HepG2 (cell line): ENCODE data around the gene SMIM44. TPM values are rescaled to one million over a fixed set of nuclear protein-coding genes. Genes with fewer than 3 reads are reported as not detected.

Experiments used
- ATAC-seq: fragments of 200-7000 bp; cut with Tn5 transposase; 3 replicates; pipeline ENCODE4 v1.9.1; 2020; ENCODE audit warnings: mild to moderate bottlenecking, moderate library complexity
- BruUV-seq: library from RNA; stranded (reverse); fragments of 400-500 nt; replicated peaks from 2 replicates; lab custom pipeline; 2021; lab: Mats Ljungman, UMichigan
- CTCF ChIA-PET: fragments of 300-600 bp; formaldehyde crosslinking; extraction: SDS; loops from one replicate; lab custom pipeline; 2021; ENCODE audit warnings: low total read pairs, inconsistent platforms, low intra/inter-chr PET ratio; lab: Yijun Ruan, JAX
- POLR2A ChIA-PET: fragments of 350-600 bp; sonication (Branson Sonifier 250); formaldehyde crosslinking; loops from one replicate; lab custom pipeline; 2020; ENCODE audit warnings: antibody characterized with exemption, inconsistent platforms; lab: Yijun Ruan, JAX
- DNase-seq: peaks from one replicate; pipeline ENCODE4 v3.0.0-alpha.2; 2015; ENCODE audit warnings: low spot score
- FAIRE-seq: peaks from 3 replicates; lab custom pipeline; 2011; peaks lifted over from hg19 to GRCh38; lab: Jason Lieb, UNC
- H2AFZ ChIP-seq: one replicate; pipeline ENCODE4 v1.6.1; 2011; ENCODE audit warnings: low read length, inconsistent platforms
- H3K27ac ChIP-seq: fragments of 300-600 bp; 3 replicates; pipeline ENCODE4 v1.8.0; 2011; ENCODE audit warnings: mixed run types, mild to moderate bottlenecking, mixed read lengths, low read length, inconsistent platforms; ENCODE audit not compliant: insufficient read depth; ENCODE audit errors: extremely low read length
- H3K27me3 ChIP-seq, 2 experiments: fragments of 200-600 bp in 1 of 2; 2 replicates in 1 of 2; 3 replicates in 1 of 2; pipeline versions ENCODE4 v1.6.0 to v1.8.0; 2011; ENCODE audit warnings: low read length in 2 of 2, mild to moderate bottlenecking in 2 of 2, moderate library complexity in 2 of 2, inconsistent platforms in 1 of 2; ENCODE audit not compliant: insufficient read depth in 2 of 2, control insufficient read depth in 1 of 2
- H3K36me3 ChIP-seq, 2 experiments: fragments of 200-600 bp in 1 of 2; replicated peaks in 1 of 2; 2 replicates in 1 of 2; 3 replicates in 1 of 2; pipeline versions ENCODE4 v1.5.1 to v1.8.0; 2011; ENCODE audit warnings: low read length in 2 of 2, inconsistent platforms in 1 of 2; ENCODE audit not compliant: insufficient read depth in 2 of 2, control insufficient read depth in 1 of 2
- H3K4me1 ChIP-seq: 2 replicates; pipeline ENCODE4 v1.5.1; 2012; ENCODE audit warnings: low read length, inconsistent platforms; ENCODE audit not compliant: insufficient read depth
- H3K4me2 ChIP-seq: 2 replicates; pipeline ENCODE4 v1.6.0; 2011; ENCODE audit warnings: low read depth, low read length, inconsistent platforms
- H3K4me3 ChIP-seq, 3 experiments: fragments of 200-600 bp in 1 of 3; sonication (generic), shearing (Covaris generic) in 1 of 3; replicated peaks in 1 of 3; 2 replicates each; pipeline ENCODE4 v1.5.1; 2011 to 2016; ENCODE audit warnings: low read length in 3 of 3, inconsistent platforms in 2 of 3, low read depth in 2 of 3, mild to moderate bottlenecking in 2 of 3, control low read depth in 1 of 3, mixed read lengths in 1 of 3; ENCODE audit not compliant: insufficient read depth in 1 of 3
- H3K79me2 ChIP-seq: one replicate; pipeline ENCODE4 v1.6.1; 2011; ENCODE audit warnings: low read length, inconsistent platforms; ENCODE audit not compliant: insufficient read depth
- H3K9ac ChIP-seq: 2 replicates; pipeline ENCODE4 v1.6.0; 2011; ENCODE audit warnings: mild to moderate bottlenecking, low read depth, low read length, inconsistent platforms; ENCODE audit not compliant: insufficient read depth
- H3K9me3 ChIP-seq: 2 replicates; pipeline ENCODE4 v1.5.1; 2012; ENCODE audit warnings: mild to moderate bottlenecking, low read length
- H4K20me1 ChIP-seq: 2 replicates; pipeline ENCODE4 v1.6.0; 2011; ENCODE audit warnings: inconsistent platforms, mild to moderate bottlenecking, low read length, moderate library complexity; ENCODE audit not compliant: insufficient read depth
- ISL2 ChIP-seq: sonication (generic); formaldehyde crosslinking; IDR thresholded peaks from 2 replicates; pipeline ENCODE4 v1.5.0; 2020; ENCODE audit warnings: missing genetic modification reagents
- YY1 ChIP-seq: IDR thresholded peaks from 2 replicates; pipeline ENCODE4 v1.6.1; 2011; ENCODE audit warnings: low read length, low read depth, moderate library complexity, mild to moderate bottlenecking; ENCODE audit not compliant: insufficient read depth, insufficient replicate concordance
- WGBS: methylation state at CpG from one replicate; pipeline ENCODE4 v1.1.6; 2017; ENCODE audit warnings: low lambda C conversion rate; 5-methylcytosine and 5-hydroxymethylcytosine counted together
- in situ Hi-C: cut with HindIII; loops from 2 replicates; pipeline ENCODE4 v1.10.0; 2017; ENCODE audit warnings: low pct_unique_long_range_greater_than_20kb; ENCODE audit not compliant: extremely low pct_ligation_motif_present
- intact Hi-C: fragments of 100-400 bp; cut with micrococcal nuclease; formaldehyde crosslinking; loops from one replicate; pipeline ENCODE4 v1.10.0; 2022; ENCODE audit not compliant: unreplicated experiment
- polyA plus RNA-seq, 8 experiments: library from polyadenylated mRNA; depleted of rRNA in 3 of 8; stranded (reverse) in 7 of 8; unstranded in 1 of 8; fragments of >200 nt; fragmentation: Illumina TruSeq in 4 of 8; extraction: Trizol in 4 of 8; gene quantifications; 2 replicates each; pipeline versions ENCODE4 v1.2.1 to v1.2.3, GENCODE V29; 2011 to 2016; ENCODE audit warnings: low read depth in 4 of 8, missing spikeins in 1 of 8, mixed read lengths in 1 of 8; ENCODE audit not compliant: insufficient read depth in 1 of 8
- total RNA-seq, 5 experiments: library from RNA; depleted of rRNA; stranded (reverse); fragments of >200 nt; fragmentation: Illumina TruSeq; extraction: Trizol; gene quantifications; 2 replicates each; pipeline ENCODE4 v1.2.3, GENCODE V29; 2016; ENCODE audit warnings: low read depth in 1 of 5
- TF ChIP-seq, protein P1 (sequence below): sonication (generic); formaldehyde crosslinking; IDR thresholded peaks from 2 replicates; pipeline ENCODE4 v1.5.1; 2020; ENCODE audit warnings: mild to moderate bottlenecking, missing genetic modification reagents, borderline replicate concordance
- TF ChIP-seq, protein P2 (sequence below): sonication (generic); formaldehyde crosslinking; IDR thresholded peaks from 2 replicates; pipeline ENCODE4 v1.4.0; 2020; ENCODE audit warnings: missing genetic modification reagents
- TF ChIP-seq, protein P3 (sequence below), 2 experiments: sonication (generic) in 1 of 2; formaldehyde crosslinking in 1 of 2; IDR thresholded peaks; 2 replicates each; pipeline versions ENCODE4 v1.4.0 to v1.6.1; 2016 to 2020; ENCODE audit warnings: borderline replicate concordance in 1 of 2, low read depth in 1 of 2, mild to moderate bottlenecking in 1 of 2, missing genetic modification reagents in 1 of 2

The SMIM44 gene
- total and polyA plus RNA-seq, 2 of the 13 experiments (the other 11 are each of a cell fraction or from before 2014, with no cell fraction given) = not detected

DNA sequence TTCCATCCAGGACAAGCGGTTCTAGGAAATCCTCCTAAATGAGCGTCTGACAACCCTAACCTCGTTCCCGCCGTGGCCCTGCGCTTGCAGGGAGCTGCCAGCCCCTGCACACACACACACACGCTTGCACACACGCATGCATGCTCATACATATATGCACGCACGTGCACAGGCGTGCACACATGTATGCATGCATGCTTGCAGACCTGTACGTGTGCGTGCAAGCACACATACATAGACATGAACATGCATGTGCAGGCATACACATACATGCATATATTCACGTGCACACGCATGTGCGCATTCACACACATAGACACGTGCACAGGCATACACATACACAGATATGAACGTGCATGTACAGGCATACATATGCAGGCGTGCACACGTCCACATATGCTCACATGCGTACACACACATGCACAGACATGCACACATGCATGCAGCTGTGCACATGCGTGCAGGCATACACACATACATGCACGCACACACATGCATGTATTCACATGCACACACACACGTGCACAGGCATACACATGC is 38.5 kb downstream of the SMIM44 start (continued):
- TF ChIP-seq, protein P1, sequence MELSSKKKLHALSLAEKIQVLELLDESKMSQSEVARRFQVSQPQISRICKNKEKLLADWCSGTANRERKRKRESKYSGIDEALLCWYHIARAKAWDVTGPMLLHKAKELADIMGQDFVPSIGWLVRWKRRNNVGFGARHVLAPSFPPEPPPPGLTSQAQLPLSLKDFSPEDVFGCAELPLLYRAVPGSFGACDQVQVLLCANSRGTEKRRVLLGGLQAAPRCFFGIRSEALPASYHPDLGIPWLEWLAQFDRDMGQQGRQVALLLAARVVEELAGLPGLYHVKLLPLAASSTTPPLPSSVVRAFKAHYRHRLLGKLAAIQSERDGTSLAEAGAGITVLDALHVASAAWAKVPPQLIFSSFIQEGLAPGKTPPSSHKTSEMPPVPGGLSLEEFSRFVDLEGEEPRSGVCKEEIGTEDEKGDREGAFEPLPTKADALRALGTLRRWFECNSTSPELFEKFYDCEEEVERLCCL = no peak
- TF ChIP-seq, protein P2, sequence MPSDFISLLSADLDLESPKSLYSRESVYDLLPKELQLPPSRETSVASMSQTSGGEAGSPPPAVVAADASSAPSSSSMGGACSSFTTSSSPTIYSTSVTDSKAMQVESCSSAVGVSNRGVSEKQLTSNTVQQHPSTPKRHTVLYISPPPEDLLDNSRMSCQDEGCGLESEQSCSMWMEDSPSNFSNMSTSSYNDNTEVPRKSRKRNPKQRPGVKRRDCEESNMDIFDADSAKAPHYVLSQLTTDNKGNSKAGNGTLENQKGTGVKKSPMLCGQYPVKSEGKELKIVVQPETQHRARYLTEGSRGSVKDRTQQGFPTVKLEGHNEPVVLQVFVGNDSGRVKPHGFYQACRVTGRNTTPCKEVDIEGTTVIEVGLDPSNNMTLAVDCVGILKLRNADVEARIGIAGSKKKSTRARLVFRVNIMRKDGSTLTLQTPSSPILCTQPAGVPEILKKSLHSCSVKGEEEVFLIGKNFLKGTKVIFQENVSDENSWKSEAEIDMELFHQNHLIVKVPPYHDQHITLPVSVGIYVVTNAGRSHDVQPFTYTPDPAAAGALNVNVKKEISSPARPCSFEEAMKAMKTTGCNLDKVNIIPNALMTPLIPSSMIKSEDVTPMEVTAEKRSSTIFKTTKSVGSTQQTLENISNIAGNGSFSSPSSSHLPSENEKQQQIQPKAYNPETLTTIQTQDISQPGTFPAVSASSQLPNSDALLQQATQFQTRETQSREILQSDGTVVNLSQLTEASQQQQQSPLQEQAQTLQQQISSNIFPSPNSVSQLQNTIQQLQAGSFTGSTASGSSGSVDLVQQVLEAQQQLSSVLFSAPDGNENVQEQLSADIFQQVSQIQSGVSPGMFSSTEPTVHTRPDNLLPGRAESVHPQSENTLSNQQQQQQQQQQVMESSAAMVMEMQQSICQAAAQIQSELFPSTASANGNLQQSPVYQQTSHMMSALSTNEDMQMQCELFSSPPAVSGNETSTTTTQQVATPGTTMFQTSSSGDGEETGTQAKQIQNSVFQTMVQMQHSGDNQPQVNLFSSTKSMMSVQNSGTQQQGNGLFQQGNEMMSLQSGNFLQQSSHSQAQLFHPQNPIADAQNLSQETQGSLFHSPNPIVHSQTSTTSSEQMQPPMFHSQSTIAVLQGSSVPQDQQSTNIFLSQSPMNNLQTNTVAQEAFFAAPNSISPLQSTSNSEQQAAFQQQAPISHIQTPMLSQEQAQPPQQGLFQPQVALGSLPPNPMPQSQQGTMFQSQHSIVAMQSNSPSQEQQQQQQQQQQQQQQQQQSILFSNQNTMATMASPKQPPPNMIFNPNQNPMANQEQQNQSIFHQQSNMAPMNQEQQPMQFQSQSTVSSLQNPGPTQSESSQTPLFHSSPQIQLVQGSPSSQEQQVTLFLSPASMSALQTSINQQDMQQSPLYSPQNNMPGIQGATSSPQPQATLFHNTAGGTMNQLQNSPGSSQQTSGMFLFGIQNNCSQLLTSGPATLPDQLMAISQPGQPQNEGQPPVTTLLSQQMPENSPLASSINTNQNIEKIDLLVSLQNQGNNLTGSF (CRISPR knock-in tag) = no peak

DNA sequence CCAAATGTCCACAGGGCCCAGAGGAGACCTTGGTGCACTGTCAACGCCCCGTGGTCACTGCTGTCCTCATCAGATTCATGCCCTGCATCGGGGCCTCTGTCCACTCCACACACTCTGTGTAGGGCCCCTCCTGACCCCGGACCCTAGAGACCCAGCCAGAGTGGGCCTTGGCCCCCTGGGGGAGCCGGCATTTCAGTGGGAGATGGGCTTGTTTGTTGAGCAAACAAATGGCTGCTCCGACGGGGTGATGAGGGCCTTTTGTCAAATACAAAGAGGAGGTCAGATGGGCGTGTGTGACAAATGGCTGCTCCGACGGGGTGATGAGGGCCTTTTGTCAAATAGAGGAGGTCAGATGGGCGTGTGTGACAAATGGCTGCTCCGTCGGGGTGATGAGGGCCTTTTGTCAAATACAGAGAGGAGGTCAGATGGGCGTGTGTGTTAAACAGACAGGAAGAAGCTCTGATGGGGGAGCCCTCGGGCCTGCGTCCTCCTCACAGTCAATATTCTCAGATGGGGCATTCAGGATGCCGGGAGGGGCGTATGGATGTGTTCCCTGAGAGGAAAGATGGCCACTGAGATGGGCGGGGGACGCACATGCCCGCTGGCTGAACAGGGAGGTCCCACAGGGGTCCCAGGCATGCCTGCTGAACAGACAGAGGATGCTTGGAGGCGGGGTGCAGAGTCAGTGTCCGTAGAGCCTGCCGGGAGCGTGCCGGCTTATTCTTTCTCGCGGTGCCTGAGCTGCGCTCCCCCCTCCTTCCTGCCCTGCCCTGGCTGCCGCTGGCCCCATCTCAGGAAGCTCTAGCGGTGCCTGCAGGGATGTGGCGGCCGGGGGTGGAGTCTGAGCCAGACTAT is 39.2 kb downstream of the SMIM44 start:
- H3K36me3 ChIP-seq = peaks cover 3 to 6% of the 10 kb centered on the region in 2 experiments; a peak in 4 of 5 replicates
- ATAC-seq (peak; percentile 50), DNase-seq (peak; percentile 39), FAIRE-seq (no peak)
- 0 out of 2 replicates have a peak overlapping the region, but pooled peaks have one; percentile 29 for H3K9ac ChIP-seq
- H3K4me2 ChIP-seq = no peak overlapping the region; the same call in 1 of the 2 replicates
- H3K27ac ChIP-seq = no peak overlapping the region
- no peaks in the 10 kb centered on the region; the same call in 1 of the 2 replicates for H4K20me1 ChIP-seq
- ChIA-PET CTCF (no interaction called here), POLR2A (no interaction called here)
- 56% methylated on average over 30 of the region's 33 CpGs for WGBS
- in situ Hi-C loops (no loop called here), intact Hi-C loops (no loop called here)
- BruUV-seq = no TSS peak
- H3K4me1 ChIP-seq = peaks cover 22% of the 10 kb centered on the region
- H3K27me3 ChIP-seq = no peaks in the 10 kb centered on the region
- no peak overlapping the region for H2AFZ ChIP-seq
- no peak overlapping the region for H3K4me3 ChIP-seq
- H3K79me2 ChIP-seq = no peaks in the 10 kb centered on the region
- H3K9me3 ChIP-seq = no peaks in the 10 kb centered on the region
- TF ChIP-seq ISL2 = no peak
- TF ChIP-seq YY1 = peak; percentile 55
- TF ChIP-seq, protein P3, sequence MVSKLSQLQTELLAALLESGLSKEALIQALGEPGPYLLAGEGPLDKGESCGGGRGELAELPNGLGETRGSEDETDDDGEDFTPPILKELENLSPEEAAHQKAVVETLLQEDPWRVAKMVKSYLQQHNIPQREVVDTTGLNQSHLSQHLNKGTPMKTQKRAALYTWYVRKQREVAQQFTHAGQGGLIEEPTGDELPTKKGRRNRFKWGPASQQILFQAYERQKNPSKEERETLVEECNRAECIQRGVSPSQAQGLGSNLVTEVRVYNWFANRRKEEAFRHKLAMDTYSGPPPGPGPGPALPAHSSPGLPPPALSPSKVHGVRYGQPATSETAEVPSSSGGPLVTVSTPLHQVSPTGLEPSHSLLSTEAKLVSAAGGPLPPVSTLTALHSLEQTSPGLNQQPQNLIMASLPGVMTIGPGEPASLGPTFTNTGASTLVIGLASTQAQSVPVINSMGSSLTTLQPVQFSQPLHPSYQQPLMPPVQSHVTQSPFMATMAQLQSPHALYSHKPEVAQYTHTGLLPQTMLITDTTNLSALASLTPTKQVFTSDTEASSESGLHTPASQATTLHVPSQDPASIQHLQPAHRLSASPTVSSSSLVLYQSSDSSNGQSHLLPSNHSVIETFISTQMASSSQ (IDR thresholded peaks at IDR 0.05; ENCODE audit: low read depth) = no peak
- TF ChIP-seq, protein P3 (CRISPR knock-in tag; IDR thresholded peaks at IDR 0.05; ENCODE audit: borderline replicate concordance) = 0 out of 2 replicates have a peak, but pooled peaks have one; percentile 12
